Retina (tissue), 1 donor: ENCODE results near the gene SAFB2.

Experiments
- DNase-seq: peaks from one replicate; pipeline ENCODE4 v3.0.0-alpha.2; 2016

Gene SAFB2

DNA sequence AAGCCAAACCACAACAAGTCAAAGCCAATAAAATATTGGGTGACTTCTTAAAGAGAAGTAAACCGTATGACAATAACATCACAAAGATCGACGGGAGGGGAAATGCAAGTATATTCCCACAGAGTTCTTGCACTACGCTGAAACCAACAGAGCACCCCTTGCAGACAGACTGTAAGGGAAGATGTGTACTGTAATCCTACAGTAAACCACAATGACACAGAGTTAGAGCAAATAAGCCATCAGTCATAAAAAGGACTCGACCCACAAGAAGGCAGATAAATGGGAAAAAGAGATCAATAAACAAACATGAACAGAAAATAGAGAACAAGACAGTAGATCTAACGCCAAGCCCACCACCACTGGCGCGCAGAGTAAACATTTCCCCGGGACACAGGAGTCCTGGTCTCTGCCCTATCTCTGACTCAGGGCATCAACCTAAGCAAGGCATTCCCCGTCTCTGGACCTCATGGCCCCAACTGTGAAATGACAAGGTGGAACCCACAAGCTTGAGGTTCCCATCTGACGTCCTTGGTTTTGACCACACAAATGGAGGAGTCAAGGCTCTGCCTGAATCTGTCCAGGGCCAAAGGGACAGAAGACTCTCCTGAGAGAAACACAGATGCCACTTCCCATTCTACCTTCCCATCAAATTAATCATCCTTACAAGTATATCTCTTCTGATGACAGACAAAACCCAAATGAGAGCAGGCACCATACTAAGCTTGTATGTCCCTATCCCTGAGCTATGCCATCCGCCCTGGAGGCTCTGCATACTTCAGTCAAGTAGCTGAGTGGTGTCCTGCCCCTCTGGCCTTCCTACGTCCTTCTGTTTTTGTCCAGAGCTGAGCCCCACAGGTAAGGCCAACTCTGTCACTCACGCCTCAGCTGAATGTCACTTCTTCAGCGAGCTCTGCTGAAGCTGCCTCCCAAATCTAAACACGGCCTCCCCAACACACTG lies 15.0 kb downstream of the SAFB2 start:
- no peak for DNase-seq

- DNase-seq: no peak
Measured at GRCh38 chr19:5605362-5605761, 17.2 kb downstream of the SAFB2 start.

DNA sequence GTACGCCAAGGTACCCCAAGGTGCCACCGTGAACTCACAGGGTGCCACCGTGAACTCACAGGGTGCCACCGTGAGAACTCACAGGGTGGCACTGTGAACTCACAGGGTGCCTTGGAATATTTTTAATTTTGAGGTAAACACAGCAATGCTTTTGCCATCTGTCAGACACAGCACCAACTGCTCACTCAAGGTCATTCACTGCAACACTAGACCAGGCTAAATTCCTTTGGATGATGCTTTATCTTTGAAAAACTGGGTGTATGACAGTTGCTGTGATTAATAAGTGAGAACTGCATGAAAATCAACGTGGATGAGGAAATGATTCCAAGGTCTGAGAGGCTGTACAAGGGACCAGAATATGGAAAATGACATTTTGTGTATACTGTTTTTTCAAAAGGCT lies 18.9 kb downstream of the SAFB2 start:
- no peak for DNase-seq

DNA sequence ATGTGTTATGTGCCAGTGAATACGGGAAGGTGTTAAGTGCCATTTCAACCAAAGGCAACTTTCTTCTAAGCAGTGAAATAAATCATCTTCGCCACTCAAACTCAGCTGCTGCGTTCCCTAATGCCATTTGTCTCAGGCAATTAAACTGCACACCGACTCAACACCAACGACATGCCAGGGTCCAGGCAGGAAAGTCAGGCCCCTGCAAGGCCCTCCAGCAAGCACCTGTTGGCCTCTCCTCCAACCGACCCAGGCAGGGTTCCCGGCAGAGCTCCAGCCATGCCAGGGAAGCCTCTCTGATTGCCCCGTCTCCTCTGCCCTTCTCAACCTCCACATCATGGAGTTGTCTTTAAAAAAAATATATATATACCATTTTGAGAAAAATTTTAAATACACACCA lies 21.8 kb downstream of the SAFB2 start:
- no peak for DNase-seq

- DNase-seq: no peak
Measured at GRCh38 chr19:5595745-5596144, 26.8 kb downstream of the SAFB2 start.

GRCh38 chr19:5595129-5595528 lies 27.4 kb downstream of the SAFB2 start:
- DNase-seq: no peak

- DNase-seq: no peak
Measured at GRCh38 chr19:5594521-5594950, 28.0 kb downstream of the SAFB2 start.

DNA sequence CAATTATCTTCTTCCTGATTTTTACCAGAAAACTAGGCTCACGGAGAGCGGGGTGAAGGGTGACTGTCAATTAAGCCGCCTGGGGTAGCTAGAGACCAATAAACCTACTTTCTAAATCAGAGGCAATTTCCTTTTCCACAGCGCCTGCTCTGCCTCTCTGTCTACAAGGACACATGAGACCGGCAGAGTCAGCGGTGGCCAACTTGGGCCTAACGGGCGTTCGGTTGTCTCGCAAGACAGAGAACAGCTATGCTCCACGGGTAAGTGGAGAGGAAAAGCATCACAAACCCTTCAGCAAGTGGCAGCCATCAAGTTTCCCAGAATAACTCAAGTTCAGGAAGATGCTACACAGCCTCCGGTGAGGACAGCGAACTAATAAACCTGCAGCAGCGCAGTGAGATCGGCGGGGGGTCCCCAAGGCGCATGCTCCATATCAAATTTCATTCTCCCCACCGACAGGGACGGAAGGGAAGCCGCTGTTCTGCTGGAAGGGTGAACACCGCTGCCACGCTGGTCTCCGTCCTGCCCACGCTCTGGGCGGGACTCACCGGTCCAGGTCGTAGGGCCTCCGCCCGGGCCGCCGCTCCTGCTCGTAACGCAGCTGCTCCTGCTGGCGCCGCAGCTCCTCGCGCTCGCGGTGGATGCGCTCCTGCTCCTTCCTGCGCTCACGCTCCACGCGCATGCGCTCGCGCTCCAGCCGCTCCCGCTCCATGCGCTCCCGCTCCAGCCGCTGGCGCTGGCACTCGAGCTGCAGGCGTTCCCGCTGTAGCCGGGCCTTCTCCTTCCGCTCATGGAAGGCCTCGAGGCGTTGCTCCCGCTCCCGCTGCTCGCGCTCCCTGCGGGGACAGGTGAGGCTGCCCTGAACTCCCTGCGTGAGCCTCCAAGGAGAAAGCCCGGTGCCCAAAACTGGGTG lies 29.0 kb downstream of the SAFB2 start:
- peak; percentile 50 for DNase-seq

- DNase-seq: no peak
Measured at GRCh38 chr19:5592531-5593342, 29.8 kb downstream of the SAFB2 start.

DNA sequence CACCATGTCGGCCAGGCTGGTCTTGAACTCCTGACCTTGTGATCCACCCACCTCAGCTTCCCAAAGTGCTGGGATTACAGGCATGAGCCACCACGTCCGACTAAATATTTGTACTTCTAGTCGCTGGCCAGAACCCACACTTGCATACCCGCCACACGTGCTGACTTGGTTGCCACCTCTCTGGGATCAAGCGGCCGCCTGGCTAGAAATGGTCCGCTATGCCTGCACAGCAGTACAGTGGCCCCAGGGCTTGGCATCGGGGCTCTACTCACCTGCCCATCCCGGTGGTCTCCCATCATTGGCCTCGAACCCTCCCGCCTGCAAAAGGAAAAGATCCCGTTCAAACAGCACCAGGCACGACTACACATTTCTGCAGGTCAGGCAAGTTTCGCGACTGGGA lies 31.1 kb downstream of the SAFB2 start:
- DNase-seq: no peak

DNA sequence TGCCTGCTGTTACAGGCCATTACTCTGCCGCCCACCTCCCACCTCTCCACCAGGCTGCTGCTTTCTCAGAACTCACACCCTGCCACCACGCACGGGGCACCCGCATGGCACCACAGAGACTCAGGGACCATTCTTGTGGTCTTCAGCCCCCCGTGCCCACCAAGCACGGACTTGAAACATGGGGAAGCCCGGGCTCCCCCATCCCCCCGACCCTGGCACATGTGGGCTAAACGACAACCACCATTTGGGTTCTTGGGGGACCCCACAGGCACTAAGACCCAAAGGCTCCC lies 31.8 kb downstream of the SAFB2 start:
- DNase-seq: no peak

DNA sequence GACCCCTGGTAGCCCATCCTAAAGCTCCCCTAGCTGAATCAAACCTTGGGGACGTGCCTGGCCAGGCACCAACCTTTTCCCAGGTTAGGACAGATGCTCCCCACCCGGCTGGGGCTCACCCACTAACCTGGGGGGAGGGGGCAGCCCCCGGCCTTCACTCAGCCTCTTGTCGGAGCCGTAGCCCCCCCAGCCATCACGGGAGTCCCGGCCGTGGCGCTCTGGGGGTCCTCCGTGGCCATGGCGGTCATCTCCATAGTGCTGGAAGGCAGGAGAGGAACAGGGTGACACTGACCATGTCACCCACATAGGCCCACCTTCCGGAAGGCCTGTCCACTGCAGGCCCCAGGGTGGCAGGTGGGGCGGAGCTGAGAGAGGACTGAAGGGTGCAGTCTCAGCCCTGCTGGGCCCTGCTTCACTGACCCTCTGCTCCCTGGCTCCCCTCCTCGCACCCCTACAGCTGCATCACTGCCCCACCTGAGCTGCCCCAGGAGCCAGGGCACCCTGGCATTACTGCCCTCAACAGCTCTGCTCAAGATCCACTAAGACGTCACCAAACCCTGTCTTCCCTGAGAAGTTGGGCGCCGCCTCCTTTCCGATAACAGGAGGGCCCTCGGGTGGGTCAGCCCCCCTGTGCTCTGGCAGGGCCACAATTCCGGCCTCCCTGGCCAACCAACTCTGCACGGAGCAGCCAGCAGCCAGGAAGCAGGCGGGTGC lies 32.3 kb downstream of the SAFB2 start:
- DNase-seq: no peak

GRCh38 chr19:5588906-5589676 lies 33.5 kb downstream of the SAFB2 start:
- DNase-seq: no peak

DNA sequence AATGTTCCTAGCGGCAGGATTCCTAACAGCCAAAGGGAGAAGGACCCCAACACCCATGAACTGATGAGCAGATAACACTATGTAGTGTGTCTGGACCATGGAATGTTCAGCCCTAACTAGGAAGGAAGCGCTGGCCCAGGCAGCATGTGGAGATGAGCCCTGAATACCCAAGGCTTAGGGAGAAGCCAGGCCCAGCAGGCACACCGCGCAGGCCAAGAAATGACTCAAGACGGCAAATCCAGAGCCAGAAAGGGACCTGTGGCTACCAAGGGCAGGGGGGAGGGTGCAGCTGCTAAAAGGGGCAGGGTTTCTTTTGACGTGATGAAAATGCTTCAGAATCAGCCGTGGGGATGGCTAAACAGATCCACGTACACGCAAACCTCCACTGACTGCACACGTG lies 34.1 kb downstream of the SAFB2 start:
- no peak for DNase-seq

DNA sequence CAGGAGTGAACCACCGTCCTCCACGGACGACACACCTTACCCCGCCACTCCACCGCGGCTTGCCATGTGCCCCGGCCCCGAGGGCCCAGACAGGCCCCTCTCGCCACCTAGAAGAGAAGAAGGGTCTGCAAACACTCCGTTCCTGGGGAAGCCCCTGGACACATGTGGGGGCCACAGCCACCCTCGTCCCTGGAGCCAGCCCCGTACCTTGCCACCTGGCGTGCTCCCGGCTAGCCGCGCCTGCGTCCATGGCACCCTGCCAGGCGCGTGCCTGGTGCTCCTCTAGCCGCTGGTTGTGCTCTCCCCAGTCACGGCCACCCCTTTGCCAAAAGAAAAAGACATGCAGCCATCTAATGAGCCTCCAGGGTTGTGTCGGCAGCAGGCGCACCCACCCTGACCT lies 34.9 kb downstream of the SAFB2 start:
- DNase-seq: no peak

- DNase-seq: no peak
Measured at GRCh38 chr19:5587071-5587455, 35.5 kb downstream of the SAFB2 start.

DNA sequence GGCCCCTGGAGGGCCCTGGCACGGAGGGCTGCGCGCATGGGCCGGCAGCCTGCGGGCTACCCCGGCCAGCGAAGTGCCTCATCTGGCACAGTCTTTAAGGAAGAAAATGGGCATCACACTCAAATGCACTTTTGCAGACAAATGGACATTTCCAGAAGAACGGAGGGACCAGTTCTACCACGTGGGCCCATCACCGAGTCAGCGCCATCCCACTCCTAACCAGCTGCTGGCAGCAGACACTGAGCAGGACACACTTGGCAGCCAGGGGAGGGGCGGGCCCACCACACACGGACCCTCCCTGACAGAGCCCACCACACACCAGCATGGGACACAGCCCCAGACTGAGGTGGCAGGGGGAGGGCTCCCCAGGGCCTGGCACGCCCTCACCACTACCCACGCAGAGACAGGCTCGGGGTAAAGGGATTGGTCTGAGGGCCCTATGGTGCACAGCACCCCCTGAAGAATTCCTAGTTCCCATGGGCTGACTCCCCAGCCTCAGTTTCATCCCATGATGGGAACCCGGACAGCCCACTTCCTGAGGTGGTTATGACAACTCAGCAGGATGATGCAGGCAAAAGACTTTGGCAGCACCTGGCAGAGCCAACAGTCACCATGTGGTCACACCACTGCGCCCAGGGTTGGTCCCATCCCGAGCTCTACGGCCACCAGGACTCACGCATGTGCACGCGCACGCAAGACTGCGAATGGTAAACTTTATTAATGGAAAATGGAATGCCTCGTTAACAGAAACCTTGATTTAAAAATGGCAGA lies 36.1 kb downstream of the SAFB2 start:
- no peak for DNase-seq

- peak; percentile 90 for DNase-seq
Measured at GRCh38 chr19:5585461-5586299, 36.9 kb downstream of the SAFB2 start.

DNA sequence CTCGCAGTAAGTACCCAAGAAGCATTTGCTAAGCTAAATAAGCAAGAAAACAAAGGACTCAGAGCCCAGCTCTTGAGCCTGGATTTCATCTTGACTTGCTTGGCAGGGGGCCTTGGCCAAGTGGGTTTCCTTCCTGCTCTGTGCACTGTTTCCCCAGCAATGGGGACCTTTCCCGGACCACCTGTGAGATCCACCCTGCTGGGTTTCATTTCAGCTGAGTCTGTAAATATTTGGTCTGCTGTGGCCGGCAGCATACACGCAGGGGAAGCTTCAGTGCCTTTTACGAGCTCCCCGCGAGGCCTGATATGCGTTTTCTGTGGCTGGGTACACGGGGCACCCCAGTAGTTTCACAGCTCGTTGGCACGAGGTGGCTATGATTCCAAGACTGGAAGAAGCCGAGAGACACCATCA lies 42.4 kb downstream of the SAFB2 start:
- no peak for DNase-seq

- DNase-seq: no peak
Measured at GRCh38 chr19:5579697-5580096, 42.9 kb downstream of the SAFB2 start.
